Measurements from ENCODE around the gene PRKCA.

- TF ChIP-seq EP300 (IDR thresholded peaks at IDR 0.05; ENCODE audit: borderline replicate concordance) (no peak), REST (IDR thresholded peaks at IDR 0.05; ENCODE audit: low read depth) (no peak), TEAD4 (IDR thresholded peaks at IDR 0.05) (no peak), YY1 (IDR thresholded peaks at IDR 0.05; ENCODE audit: low read depth) (no peak), USF1 (IDR thresholded peaks at IDR 0.05) (no peak), TAF1 (IDR thresholded peaks at IDR 0.05; ENCODE audit: low read depth) (no peak)
These were observed 149.1 kb downstream of the PRKCA start for GRCh38 chr17:66451188-66452149.
